H9 (cell line): ENCODE results near the gene RAB27B. TPM values are rescaled to one million over a fixed set of nuclear protein-coding genes. Genes with fewer than 3 reads are reported as not detected.

Source experiments
- DNase-seq: peaks from one replicate; pipeline ENCODE4 v3.0.0-alpha.2; 2017
- H2AFZ ChIP-seq: one replicate; pipeline ENCODE4 v1.6.1; 2013; ENCODE audit warnings: mild to moderate bottlenecking, low read length, control low read depth, moderate library complexity
- H2AK5ac ChIP-seq: 2 replicates; pipeline ENCODE4 v1.6.1; 2013; ENCODE audit warnings: low read length, control low read depth, mixed read lengths; ENCODE audit not compliant: insufficient read length
- H2BK120ac ChIP-seq: one replicate; pipeline ENCODE4 v1.6.1; 2013; ENCODE audit warnings: low read depth, mild to moderate bottlenecking, low read length, control low read depth, inconsistent platforms; ENCODE audit not compliant: poor library complexity, severe bottlenecking
- H2BK12ac ChIP-seq: 2 replicates; pipeline ENCODE4 v1.6.1; 2013; ENCODE audit warnings: low read length, control low read depth, mixed read lengths, low read depth; ENCODE audit not compliant: insufficient read length
- H2BK15ac ChIP-seq: 2 replicates; pipeline ENCODE4 v1.6.1; 2013; ENCODE audit warnings: low read depth, low read length, control low read depth
- H2BK20ac ChIP-seq: one replicate; pipeline ENCODE4 v1.6.1; 2013; ENCODE audit warnings: low read depth, mild to moderate bottlenecking, low read length, control low read depth, inconsistent platforms; ENCODE audit not compliant: poor library complexity, severe bottlenecking
- H2BK5ac ChIP-seq: 2 replicates; pipeline ENCODE4 v1.6.1; 2013; ENCODE audit warnings: low read length, control low read depth, mixed read lengths; ENCODE audit not compliant: insufficient read length
- H3K14ac ChIP-seq: 2 replicates; pipeline ENCODE4 v1.6.1; 2013; ENCODE audit warnings: low read length, control low read depth; ENCODE audit not compliant: insufficient read depth
- H3K18ac ChIP-seq: 2 replicates; pipeline ENCODE4 v1.6.1; 2013; ENCODE audit warnings: low read depth, mild to moderate bottlenecking, mixed read lengths, low read length, control low read depth; ENCODE audit not compliant: insufficient read length
- H3K23ac ChIP-seq: 2 replicates; pipeline ENCODE4 v1.6.1; 2013; ENCODE audit warnings: low read length, control low read depth, mixed read lengths, low read depth; ENCODE audit not compliant: insufficient read length
- H3K23me2 ChIP-seq: 2 replicates; pipeline ENCODE4 v1.6.1; 2013; ENCODE audit warnings: low read depth, mild to moderate bottlenecking, mixed read lengths, low read length, control low read depth; ENCODE audit not compliant: insufficient read length, poor library complexity, severe bottlenecking
- H3K27ac ChIP-seq: 2 replicates; pipeline ENCODE4 v1.5.1; 2013; ENCODE audit warnings: low read length, control low read depth, mixed read lengths, low read depth; ENCODE audit not compliant: insufficient read length
- H3K27me3 ChIP-seq: 2 replicates; pipeline ENCODE4 v1.6.1; 2013; ENCODE audit warnings: low read length, control low read depth, inconsistent platforms; ENCODE audit not compliant: insufficient read depth
- H3K4ac ChIP-seq: 2 replicates; pipeline ENCODE4 v1.6.1; 2013; ENCODE audit warnings: low read depth, mild to moderate bottlenecking, control low read depth, inconsistent platforms, low read length, moderate library complexity
- H3K4me1 ChIP-seq: 2 replicates; pipeline ENCODE4 v1.6.1; 2013; ENCODE audit warnings: low read length, control low read depth, inconsistent platforms; ENCODE audit not compliant: insufficient read depth
- H3K4me2 ChIP-seq: 2 replicates; pipeline ENCODE4 v1.6.1; 2013; ENCODE audit warnings: low read length, control low read depth, mixed read lengths; ENCODE audit not compliant: insufficient read length, insufficient read depth
- H3K56ac ChIP-seq: 2 replicates; pipeline ENCODE4 v1.6.1; 2013; ENCODE audit warnings: low read depth, mild to moderate bottlenecking, mixed read lengths, low read length, control low read depth; ENCODE audit not compliant: insufficient read length
- H3K79me1 ChIP-seq: 2 replicates; pipeline ENCODE4 v1.6.1; 2013; ENCODE audit warnings: low read depth, mild to moderate bottlenecking, moderate library complexity, low read length, control low read depth, inconsistent platforms; ENCODE audit not compliant: insufficient read depth, poor library complexity, severe bottlenecking
- H3K79me2 ChIP-seq: 2 replicates; pipeline ENCODE4 v1.6.1; 2013; ENCODE audit warnings: low read length, control low read depth, inconsistent platforms; ENCODE audit not compliant: insufficient read depth
- H3K9ac ChIP-seq: 2 replicates; pipeline ENCODE4 v1.6.1; 2013; ENCODE audit warnings: low read length, control low read depth, mixed read lengths; ENCODE audit not compliant: insufficient read length; ENCODE audit errors: extremely low read depth
- H3K9me3 ChIP-seq: one replicate; pipeline ENCODE4 v1.6.1; 2013; ENCODE audit warnings: low read depth, low read length, inconsistent platforms; ENCODE audit not compliant: control insufficient read depth
- H3T11ph ChIP-seq: one replicate; pipeline ENCODE4 v1.6.1; 2013; ENCODE audit warnings: mild to moderate bottlenecking, low read length, control low read depth, inconsistent platforms
- H4K20me1 ChIP-seq: one replicate; pipeline ENCODE4 v1.6.1; 2013; ENCODE audit not compliant: control insufficient read depth, insufficient read length, insufficient read depth
- H4K5ac ChIP-seq: 2 replicates; pipeline ENCODE4 v1.6.1; 2013; ENCODE audit warnings: low read depth, mild to moderate bottlenecking, mixed read lengths, low read length, control low read depth; ENCODE audit not compliant: insufficient read length
- H4K8ac ChIP-seq: replicated peaks from 2 replicates; pipeline ENCODE4 v1.6.1; 2013; ENCODE audit warnings: low read length, control low read depth, mixed read lengths, low read depth; ENCODE audit not compliant: insufficient read length
- H4K91ac ChIP-seq: 2 replicates; pipeline ENCODE4 v1.6.1; 2013; ENCODE audit warnings: low read depth, mild to moderate bottlenecking, moderate library complexity, mixed read lengths, low read length, control low read depth; ENCODE audit not compliant: insufficient read length
- H3K27ac Mint-ChIP-seq, 3 experiments: 2 replicates in 2 of 3; 3 replicates in 1 of 3; pipeline ENCODE4 v1.8.0; 2020 to 2021; ENCODE audit warnings: mixed read lengths in 3 of 3, mild to moderate bottlenecking in 1 of 3, moderate library complexity in 1 of 3
- H3K27me3 Mint-ChIP-seq: 2 replicates; pipeline ENCODE4 v1.8.0; 2021; ENCODE audit warnings: low read depth, mild to moderate bottlenecking, moderate library complexity, mixed read lengths
- H3K36me3 Mint-ChIP-seq, 3 experiments: 2 replicates in 2 of 3; 3 replicates in 1 of 3; pipeline ENCODE4 v1.8.0; 2020 to 2021; ENCODE audit warnings: low read depth in 3 of 3, mixed read lengths in 3 of 3; ENCODE audit not compliant: insufficient read depth in 1 of 3
- H3K4me1 Mint-ChIP-seq, 2 experiments: 2 replicates each; pipeline ENCODE4 v1.8.0; 2020; ENCODE audit warnings: mixed read lengths in 2 of 2
- H3K4me3 Mint-ChIP-seq, 2 experiments: 2 replicates in 1 of 2; 3 replicates in 1 of 2; pipeline ENCODE4 v1.8.0; 2020 to 2021; ENCODE audit warnings: mild to moderate bottlenecking in 2 of 2, mixed read lengths in 2 of 2, moderate library complexity in 1 of 2
- H3K9me3 Mint-ChIP-seq, 2 experiments: 2 replicates in 1 of 2; 3 replicates in 1 of 2; pipeline ENCODE4 v1.8.0; 2020; ENCODE audit warnings: mild to moderate bottlenecking in 2 of 2, mixed read lengths in 2 of 2, moderate library complexity in 1 of 2
- WGBS: extraction: QIAGEN DNeasy Blood & Tissue Kit; methylation state at CpG from one replicate; pipeline ENCODE4 v1.1.7; 2013; ENCODE audit warnings: missing lambda C conversion rate, low lambda C conversion rate, mixed read lengths; ENCODE audit not compliant: insufficient read length; ENCODE audit errors: extremely low coverage; 5-methylcytosine and 5-hydroxymethylcytosine counted together
- total RNA-seq: library from RNA; stranded (reverse); gene quantifications from 2 replicates; pipeline ENCODE4 v1.2.1, GENCODE V29; 2021
- TF ChIP-seq, protein P1 (sequence below): fragments of 200-600 bp; sonication (generic); conservative IDR thresholded peaks from 3 replicates; pipeline ENCODE4 v1.8.0; 2021; ENCODE audit warnings: antibody characterized with exemption, mild to moderate bottlenecking

Gene RAB27B
- total RNA-seq, 1 experiment from 2014 or later, result 0.15 TPM

DNA sequence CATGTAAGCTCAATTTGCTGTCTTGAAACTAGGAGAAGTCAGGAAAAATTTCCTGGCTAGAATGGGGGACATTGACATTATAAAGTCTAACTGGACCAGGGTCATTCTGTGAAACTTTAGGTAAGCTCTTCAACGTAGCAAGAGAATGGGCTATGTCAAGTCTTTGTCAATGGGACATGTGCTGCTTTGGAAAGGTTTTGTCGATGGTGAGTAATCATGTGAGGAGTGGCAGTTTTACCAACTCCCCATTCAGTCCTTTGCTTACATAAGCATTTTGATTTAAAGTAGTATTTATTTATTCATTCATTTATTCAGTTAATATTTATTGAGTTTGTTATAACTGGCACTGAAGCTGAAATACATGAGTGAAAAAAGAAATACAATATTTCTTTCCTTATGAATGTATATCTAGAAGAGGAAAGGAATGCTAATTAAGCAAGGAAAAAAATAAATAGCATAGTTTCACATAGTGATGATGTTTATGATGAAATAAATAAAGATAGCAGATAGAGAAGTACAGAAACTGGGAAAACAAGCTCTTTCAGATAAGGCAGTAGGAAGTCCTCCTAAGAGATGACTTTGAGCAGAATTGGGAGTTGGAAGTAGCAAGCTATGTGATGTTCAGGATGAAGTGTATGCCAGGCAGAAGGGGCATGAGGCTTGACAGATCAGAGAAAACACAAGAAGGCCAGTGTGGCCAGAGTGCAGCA is 25.4 kb upstream of the RAB27B start:
- Mint-ChIP-seq H3K27ac (no peak overlapping the region), H3K36me3 (no peaks in the 10 kb centered on the region), H3K4me3 (no peak overlapping the region), H3K9me3 (no peaks in the 10 kb centered on the region), H3K4me1 (no peaks in the 10 kb centered on the region), H3K27me3 (no peaks in the 10 kb centered on the region)
- no peak overlapping the region for H4K8ac ChIP-seq
- H2AFZ ChIP-seq, result no peak overlapping the region
- no peaks in the 10 kb centered on the region for H3K79me2 ChIP-seq
- H3K14ac ChIP-seq, result no peak overlapping the region
- no peak overlapping the region for H2BK12ac ChIP-seq
- no peaks in the 10 kb centered on the region for H4K20me1 ChIP-seq
- no peak overlapping the region for H3T11ph ChIP-seq
- H3K23ac ChIP-seq, result no peak overlapping the region
- no peak for DNase-seq
- H3K4me1 ChIP-seq, result no peaks in the 10 kb centered on the region
- H3K23me2 ChIP-seq, result no peaks in the 10 kb centered on the region
- H4K5ac ChIP-seq, result no peak overlapping the region
- no peak overlapping the region for H3K4me2 ChIP-seq
- no peaks in the 10 kb centered on the region for H3K27me3 ChIP-seq
- H2BK15ac ChIP-seq, result no peak overlapping the region
- H2BK5ac ChIP-seq, result no peak overlapping the region
- H3K9ac ChIP-seq, result no peak overlapping the region
- H3K4ac ChIP-seq, result no peak overlapping the region
- H3K56ac ChIP-seq, result no peak overlapping the region
- H3K9me3 ChIP-seq, result no peaks in the 10 kb centered on the region
- H2AK5ac ChIP-seq, result no peak overlapping the region
- TF ChIP-seq, protein P1, sequence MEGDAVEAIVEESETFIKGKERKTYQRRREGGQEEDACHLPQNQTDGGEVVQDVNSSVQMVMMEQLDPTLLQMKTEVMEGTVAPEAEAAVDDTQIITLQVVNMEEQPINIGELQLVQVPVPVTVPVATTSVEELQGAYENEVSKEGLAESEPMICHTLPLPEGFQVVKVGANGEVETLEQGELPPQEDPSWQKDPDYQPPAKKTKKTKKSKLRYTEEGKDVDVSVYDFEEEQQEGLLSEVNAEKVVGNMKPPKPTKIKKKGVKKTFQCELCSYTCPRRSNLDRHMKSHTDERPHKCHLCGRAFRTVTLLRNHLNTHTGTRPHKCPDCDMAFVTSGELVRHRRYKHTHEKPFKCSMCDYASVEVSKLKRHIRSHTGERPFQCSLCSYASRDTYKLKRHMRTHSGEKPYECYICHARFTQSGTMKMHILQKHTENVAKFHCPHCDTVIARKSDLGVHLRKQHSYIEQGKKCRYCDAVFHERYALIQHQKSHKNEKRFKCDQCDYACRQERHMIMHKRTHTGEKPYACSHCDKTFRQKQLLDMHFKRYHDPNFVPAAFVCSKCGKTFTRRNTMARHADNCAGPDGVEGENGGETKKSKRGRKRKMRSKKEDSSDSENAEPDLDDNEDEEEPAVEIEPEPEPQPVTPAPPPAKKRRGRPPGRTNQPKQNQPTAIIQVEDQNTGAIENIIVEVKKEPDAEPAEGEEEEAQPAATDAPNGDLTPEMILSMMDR, result no peak
- H3K27ac ChIP-seq, result no peak overlapping the region
- no peak overlapping the region for H3K18ac ChIP-seq
- H4K91ac ChIP-seq, result no peak overlapping the region
- H2BK20ac ChIP-seq, result no peak overlapping the region
- H3K79me1 ChIP-seq, result no peaks in the 10 kb centered on the region
- WGBS, result no CpG with 5 or more reads among the region's 2 CpGs
- no peak overlapping the region for H2BK120ac ChIP-seq
